Activated effector memory CD4-positive, alpha-beta T cell treated with anti-CD3 and anti-CD28 coated beads, Interleukin-2, amount 50 U/mL, for 16 hours (primary cell): ENCODE data around the gene PATE4.
"Not testable (repeated sequence)": the region's sequence is repeated elsewhere in the genome, so short reads cannot be mapped to it uniquely, and the experiment has no call there.

Experiments
- DNase-seq: peaks from one replicate; pipeline ENCODE4 v3.0.0-alpha.2; 2020

PATE4 gene, protein sequence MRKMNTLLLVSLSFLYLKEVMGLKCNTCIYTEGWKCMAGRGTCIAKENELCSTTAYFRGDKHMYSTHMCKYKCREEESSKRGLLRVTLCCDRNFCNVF

GRCh38 chr11:125833016-125833415 is at the start of gene PATE4:
PATE4 (plus strand) TSS chr11:125833316; CDS start chr11:125833360, 44 bp downstream.
- DNase-seq, result no peak

GRCh38 chr11:125784678-125785077 is 48.4 kb upstream of the PATE4 start:
- no peak for DNase-seq

DNA sequence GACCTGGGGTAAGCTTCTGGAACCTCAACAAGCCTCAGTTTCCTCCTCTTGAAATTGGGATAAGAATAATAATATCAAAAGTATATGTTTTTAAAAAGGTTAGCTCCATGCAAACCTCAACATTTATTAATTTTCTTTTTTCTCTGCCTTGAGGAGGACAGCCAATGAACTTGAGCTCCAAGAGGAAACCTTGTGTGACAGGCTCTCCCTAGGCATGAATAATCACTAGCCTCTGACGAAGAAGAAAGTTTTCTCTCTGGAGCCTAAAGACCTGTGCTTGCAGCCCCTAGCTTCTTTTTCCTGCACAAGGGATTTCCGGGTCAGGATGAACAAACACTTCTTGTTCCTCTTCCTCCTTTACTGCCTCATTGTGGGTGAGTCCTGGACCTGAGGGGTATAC is 45.3 kb upstream of the PATE4 start, which contains the start of gene PATE3:
Gene PATE3 (plus strand): TSS at position 301 of the 400 bp plus-strand sequence. CDS start 25 bp downstream, at position 326.
- no peak for DNase-seq

GRCh38 chr11:125790825-125791224 is 42.3 kb upstream of the PATE4 start:
- no peak for DNase-seq

DNA sequence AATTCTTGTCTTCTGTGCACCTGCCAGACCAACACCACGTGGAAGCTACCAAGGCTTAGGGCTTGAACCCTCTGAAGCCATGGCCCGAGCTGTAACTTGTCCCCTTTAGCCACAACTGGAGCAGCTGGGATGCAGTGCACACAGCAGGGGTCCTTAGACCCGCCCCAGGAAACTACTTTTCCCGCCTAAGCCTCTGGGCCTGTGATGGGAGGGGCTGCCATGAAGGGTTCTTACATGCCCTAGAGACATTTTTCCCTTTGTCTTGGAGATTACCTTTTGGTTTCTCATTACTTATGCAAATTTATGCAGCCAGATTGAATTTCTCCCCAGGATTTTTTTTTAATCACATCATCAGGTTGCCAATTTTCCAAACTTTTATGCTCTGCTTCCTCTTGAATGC is 35.5 kb upstream of the PATE4 start:
- DNase-seq, result no peak

DNA sequence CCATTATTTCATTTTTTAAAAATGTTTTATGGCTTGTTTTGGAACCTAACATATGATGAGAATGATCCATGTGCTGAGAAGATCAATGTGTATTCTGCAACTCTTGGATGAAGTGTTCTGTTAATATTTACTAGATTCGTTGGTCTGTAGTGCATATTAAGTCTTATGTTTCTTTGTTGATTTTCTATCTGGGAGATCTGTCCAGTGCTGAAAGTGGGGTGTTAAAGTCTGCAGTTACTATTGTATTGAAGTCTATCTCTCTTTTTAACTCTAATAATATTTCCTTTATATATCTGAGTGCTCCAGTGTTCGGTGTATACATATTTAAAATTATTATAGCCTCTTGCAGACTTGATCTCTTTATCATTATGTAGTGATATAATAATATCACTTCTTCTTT is 33.3 kb upstream of the PATE4 start:
- DNase-seq, result no peak

- DNase-seq, result no peak
Measured at GRCh38 chr11:125802387-125802786, 30.7 kb upstream of the PATE4 start.

- no peak for DNase-seq
Measured at GRCh38 chr11:125807909-125808308, 25.2 kb upstream of the PATE4 start.

DNA sequence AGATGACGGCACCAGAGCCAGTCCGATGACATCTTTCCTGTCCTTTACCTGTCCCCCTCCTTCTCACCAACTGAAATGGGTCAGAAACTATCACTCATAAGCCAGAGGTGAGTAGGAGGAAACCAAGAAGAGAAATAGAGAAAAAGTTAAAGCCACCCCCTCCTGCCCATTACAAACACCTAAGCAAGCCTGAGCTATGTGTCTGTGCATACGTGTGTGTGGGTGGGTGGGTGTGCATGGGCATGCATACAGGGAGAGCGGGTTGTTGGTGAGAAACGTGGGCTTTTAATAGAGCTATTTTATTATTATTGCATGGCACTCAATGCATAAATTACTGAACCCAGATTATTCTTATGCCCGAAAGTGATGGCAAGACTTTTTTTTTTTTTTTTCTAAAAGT is 2.6 kb downstream of the PATE4 start:
- DNase-seq, result no peak

GRCh38 chr11:125842321-125842948 is 9.3 kb downstream of the PATE4 start:
- no peak for DNase-seq

DNA sequence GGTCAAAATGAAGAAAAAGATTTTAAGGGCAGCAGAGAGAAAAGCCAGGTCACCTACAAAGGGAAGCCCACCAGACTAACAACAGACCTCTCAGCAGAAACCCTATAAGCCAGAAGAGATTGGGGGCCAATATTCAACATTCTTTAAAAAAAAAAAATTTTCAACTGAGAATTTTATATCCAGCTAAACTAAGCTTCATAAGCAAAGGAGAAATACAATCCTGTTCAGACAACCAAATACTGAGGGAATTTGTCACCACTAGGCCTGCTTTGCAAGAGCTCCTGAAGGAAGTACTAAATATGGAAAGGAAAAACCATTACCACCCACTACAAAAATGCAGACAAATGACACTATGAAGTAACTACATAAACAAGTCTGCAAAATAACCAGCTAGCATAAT is 13.1 kb downstream of the PATE4 start:
- no peak for DNase-seq

- DNase-seq, result not testable (repeated sequence)
Measured at GRCh38 chr11:125857670-125858069, 24.6 kb downstream of the PATE4 start.

GRCh38 chr11:125862786-125863185 is 29.7 kb downstream of the PATE4 start:
- not testable (repeated sequence) for DNase-seq

GRCh38 chr11:125865354-125865753 is 32.2 kb downstream of the PATE4 start:
- not testable (repeated sequence) for DNase-seq

DNA sequence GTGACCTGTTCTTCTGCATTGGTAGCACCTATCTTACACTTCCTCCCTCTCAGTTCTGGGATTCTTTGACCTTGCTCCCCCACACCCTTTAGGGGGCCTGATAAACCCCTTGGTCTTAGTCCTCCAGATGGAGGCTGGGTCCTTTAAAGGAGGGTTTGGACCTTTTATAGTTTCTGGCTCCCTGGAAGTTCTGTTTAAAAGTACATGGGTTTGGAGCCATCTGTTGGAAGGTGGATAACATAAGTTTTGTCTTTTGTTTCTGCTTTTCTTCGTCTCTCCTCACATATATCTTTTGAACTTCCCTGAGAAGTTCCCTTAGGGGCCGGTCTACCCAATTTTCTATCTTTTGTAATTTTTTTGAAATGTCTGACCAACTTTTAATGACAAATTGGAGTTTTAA is 36.4 kb downstream of the PATE4 start:
- no peak for DNase-seq

- no peak for DNase-seq
Measured at GRCh38 chr11:125871391-125872137, 38.4 kb downstream of the PATE4 start.

DNA sequence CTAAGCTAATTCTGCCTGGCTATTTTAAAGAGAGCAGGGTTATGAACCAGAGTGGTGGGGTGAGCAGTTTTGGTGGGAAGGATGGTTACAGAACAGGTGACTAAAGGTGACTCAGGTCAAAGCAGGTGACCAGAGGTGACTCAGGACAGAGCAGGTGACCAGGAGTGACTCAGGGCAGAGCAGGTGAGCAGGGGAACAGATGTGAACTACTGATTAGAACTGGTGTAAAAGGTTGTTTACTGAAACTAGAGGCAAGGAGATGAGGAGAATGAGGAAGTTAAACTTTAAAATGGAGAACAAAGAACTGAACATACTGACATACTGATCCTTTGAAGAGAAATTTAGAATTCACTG is 39.0 kb downstream of the PATE4 start:
- DNase-seq, result no peak

DNA sequence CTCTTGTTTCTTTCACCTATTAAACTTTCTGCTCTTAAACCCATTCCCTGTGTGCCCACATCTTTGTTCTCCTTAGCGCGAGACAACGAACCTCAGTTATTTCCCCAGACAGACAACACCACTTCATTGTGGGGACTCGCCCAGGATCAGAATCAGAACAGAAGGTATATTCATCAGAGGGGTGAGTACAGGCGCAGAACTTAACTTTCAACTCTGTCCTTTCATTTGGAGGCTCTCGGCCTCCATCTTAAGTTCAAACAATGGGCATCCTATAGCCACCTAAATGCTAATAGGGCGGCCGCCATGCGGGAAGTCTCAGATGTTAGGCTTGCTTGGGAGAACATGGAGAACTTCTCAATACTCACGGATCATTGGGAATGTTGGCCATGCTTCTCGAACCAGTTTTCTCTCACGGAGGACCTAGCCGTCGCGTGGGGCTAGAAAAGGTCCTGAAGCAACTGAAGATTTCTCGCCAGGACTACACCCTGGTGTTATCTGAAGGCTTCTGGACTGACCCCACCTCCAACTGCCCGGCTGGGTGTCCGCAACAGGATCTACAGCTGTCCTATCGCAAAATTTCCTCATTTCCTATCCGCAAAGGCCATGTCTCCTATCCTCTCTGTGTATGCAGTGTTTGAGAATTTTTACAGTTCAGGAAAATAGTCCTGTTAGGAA is 40.9 kb downstream of the PATE4 start:
- no peak for DNase-seq

GRCh38 chr11:125874556-125875124 is 41.5 kb downstream of the PATE4 start:
- DNase-seq, result peak; percentile 69

DNA sequence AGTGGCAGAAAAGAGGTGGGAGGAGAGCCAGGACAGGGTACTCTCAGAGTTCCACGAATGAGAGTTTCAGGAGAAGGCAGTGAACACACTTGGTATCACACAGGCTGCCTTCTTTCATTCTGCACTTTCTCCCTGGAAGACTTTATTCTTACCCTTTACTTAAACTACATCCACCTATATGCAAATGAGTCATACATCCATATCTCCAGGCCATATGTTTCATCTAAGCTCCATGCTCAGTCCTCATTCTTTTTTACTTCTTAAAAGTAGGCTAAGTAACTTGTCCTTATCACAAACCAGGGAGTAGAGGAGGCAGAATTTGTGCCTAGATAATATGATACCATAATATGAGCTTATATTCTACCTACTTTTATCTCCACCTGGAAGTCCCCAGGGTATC is 48.2 kb downstream of the PATE4 start:
- DNase-seq, result no peak

- no peak for DNase-seq
Measured at GRCh38 chr11:125883375-125883774, 50.3 kb downstream of the PATE4 start.

- no peak for DNase-seq
Measured at GRCh38 chr11:125886997-125887372, 53.9 kb downstream of the PATE4 start.
